Measurements from ENCODE around the gene REM1.

GRCh38 chr20:31452575-31452974 lies 22.5 kb upstream of the REM1 start:
- TF ChIP-seq CTCF (IDR thresholded peaks at IDR 0.05) (no peak), POLR2A (IDR thresholded peaks at IDR 0.05) (no peak)
